Left lobe of liver (tissue), 2 donors: Measurements from ENCODE around the gene CD200R1. TPM values are rescaled to one million over a fixed set of nuclear protein-coding genes. Genes with fewer than 3 reads are reported as not detected.

Source experiments
- ATAC-seq: fragments of 200-7000 bp; cut with Tn5 transposase; one replicate; pipeline ENCODE4 v1.9.1; 2020; ENCODE audit warnings: mild to moderate bottlenecking, moderate library complexity
- DNase-seq: peaks from one replicate; pipeline ENCODE4 v3.0.0-alpha.2; 2020; ENCODE audit warnings: low spot score
- total RNA-seq: library from RNA; stranded (reverse); gene quantifications from one replicate; pipeline ENCODE4 v1.2.1, GENCODE V29; 2021
- donor health status: DM: no; HTN: no; CAD: no; lungs with moderate emphysema.
- donor health status: DM: no; HTN: yes; CAD: no.

The CD200R1 gene
- total RNA-seq = 0.38 TPM

GRCh38 chr3:112974894-112975293 is at the start of gene CD200R1:
Gene CD200R1, minus strand, starts transcription at chr3:112975103. Its CDS starts 246 bp downstream, at chr3:112974857.
- DNase-seq (no peak), ATAC-seq (peak; percentile 36)

- ATAC-seq (no peak), DNase-seq (no peak)
These were observed 46.6 kb upstream of the CD200R1 start for GRCh38 chr3:113021471-113021870.

- DNase-seq (peak; percentile 88), ATAC-seq (peak; percentile 99)
These were observed 44.6 kb upstream of the CD200R1 start for GRCh38 chr3:113019182-113020137.

GRCh38 chr3:113018536-113019181 is 43.8 kb upstream of the CD200R1 start:
- DNase-seq (no peak), ATAC-seq (no peak)

- no peak for ATAC-seq
These were observed 38.7 kb upstream of the CD200R1 start for GRCh38 chr3:113013593-113013992.

GRCh38 chr3:113008117-113008516 is 33.2 kb upstream of the CD200R1 start:
- DNase-seq (no peak), ATAC-seq (no peak)

More at GRCh38 chr3:113013593-113013992, 38.7 kb upstream of the CD200R1 start:
- no peak for DNase-seq

- DNase-seq = no peak
- no peak for ATAC-seq
These were observed 31.6 kb upstream of the CD200R1 start for GRCh38 chr3:113006359-113007056.

GRCh38 chr3:113005611-113006010 is 30.7 kb upstream of the CD200R1 start:
- DNase-seq (no peak), ATAC-seq (no peak)

- DNase-seq (no peak), ATAC-seq (no peak)
These were observed 27.8 kb upstream of the CD200R1 start for GRCh38 chr3:113002679-113003078.

GRCh38 chr3:113002037-113002436 is 27.1 kb upstream of the CD200R1 start:
- DNase-seq = no peak
- ATAC-seq = no peak

- no peak for ATAC-seq
- no peak for DNase-seq
These were observed 25.8 kb upstream of the CD200R1 start for GRCh38 chr3:113000691-113001090.

GRCh38 chr3:112995800-112996199 is 20.9 kb upstream of the CD200R1 start:
- ATAC-seq (no peak), DNase-seq (no peak)

GRCh38 chr3:112990672-112991602 is 16.0 kb upstream of the CD200R1 start, which contains the start of gene GTPBP8:
Gene GTPBP8, plus strand, starts transcription at chr3:112990984. Its CDS starts 16 bp downstream, at chr3:112991000.
- DNase-seq (peak; percentile 96), ATAC-seq (peak; percentile 96)

- DNase-seq (no peak), ATAC-seq (no peak)
These were observed 12.9 kb upstream of the CD200R1 start for GRCh38 chr3:112987710-112988334.

GRCh38 chr3:112984485-112984884 is 9.6 kb upstream of the CD200R1 start:
- DNase-seq = no peak
- ATAC-seq = no peak

- ATAC-seq (no peak), DNase-seq (no peak)
These were observed 7.8 kb upstream of the CD200R1 start for GRCh38 chr3:112982710-112983109.

- no peak for DNase-seq
- ATAC-seq = no peak
These were observed 5.2 kb upstream of the CD200R1 start for GRCh38 chr3:112980080-112980479.

- no peak for DNase-seq
- ATAC-seq = peak; percentile 56
These were observed 4.4 kb upstream of the CD200R1 start for GRCh38 chr3:112979244-112979832.

GRCh38 chr3:112976953-112977352 is 2.0 kb upstream of the CD200R1 start:
- ATAC-seq (no peak), DNase-seq (no peak)
